ENCODE results near the gene TNFAIP8.
"Not testable (repeated sequence)": the region's sequence is repeated elsewhere in the genome, so short reads cannot be mapped to it uniquely, and the experiment has no call there.

The TNFAIP8 gene

GRCh38 chr5:119427060-119427459, 71.2 kb downstream of the TNFAIP8 start:
- WGBS (ENCODE audit: extremely low coverage, insufficient coverage, insufficient read length): no CpG with 5 or more reads among the region's 2 CpGs

GRCh38 chr5:119427596-119427995, 71.8 kb downstream of the TNFAIP8 start:
- H3K9me3 ChIP-seq (ENCODE audit: insufficient read depth, low read depth, low read length); H2AFZ ChIP-seq (ENCODE audit: insufficient read depth, low read length, poor library complexity); H3K4me3 ChIP-seq (ENCODE audit: low read depth, low read length); H3K79me2 ChIP-seq (ENCODE audit: control insufficient read depth, insufficient read depth, low read length, poor library complexity); H3K4ac ChIP-seq (ENCODE audit: low read depth, low read length); H2AK5ac ChIP-seq (ENCODE audit: low read length); H2BK12ac ChIP-seq (ENCODE audit: low read length); DNase-seq; H4K12ac ChIP-seq (ENCODE audit: low read depth, low read length); H3K36me3 ChIP-seq (ENCODE audit: control insufficient read depth in 1 of 2, insufficient read depth in 2 of 2, low read length in 2 of 2); H3K4me2 ChIP-seq (ENCODE audit: low read length); H2BK5ac ChIP-seq (ENCODE audit: low read depth, low read length, poor library complexity); H3K27me3 ChIP-seq (ENCODE audit: insufficient read depth, low read length); H3K9ac ChIP-seq (ENCODE audit: low read length); H3K14ac ChIP-seq (ENCODE audit: low read length); H3K27ac ChIP-seq (ENCODE audit: low read depth, low read length); H3K4me1 ChIP-seq (ENCODE audit: control insufficient read depth in 1 of 2, insufficient read depth in 2 of 2, low read length in 2 of 2); H3K79me1 ChIP-seq (ENCODE audit: low read length); H4K91ac ChIP-seq (ENCODE audit: low read depth, low read length); H3K23ac ChIP-seq (ENCODE audit: low read length); H4K8ac ChIP-seq (ENCODE audit: low read depth, low read length); H3K18ac ChIP-seq (ENCODE audit: low read length); H2BK120ac ChIP-seq (ENCODE audit: insufficient read depth, low read length, poor library complexity): not testable (repeated sequence)
- no CpG with 5 or more reads among the region's 4 CpGs for WGBS (ENCODE audit: extremely low coverage, insufficient coverage, insufficient read length)

More at GRCh38 chr5:119427060-119427459, 71.2 kb downstream of the TNFAIP8 start:
- H3K23ac ChIP-seq (ENCODE audit: low read length): no peak overlapping the region
- no peak overlapping the region for H3K4ac ChIP-seq (ENCODE audit: low read depth, low read length)
- no peaks in the 10 kb centered on the region for H3K79me2 ChIP-seq (ENCODE audit: control insufficient read depth, insufficient read depth, low read length, poor library complexity)
- H3K4me1 ChIP-seq (ENCODE audit: control insufficient read depth in 1 of 2, insufficient read depth in 2 of 2, low read length in 2 of 2): no peaks in the 10 kb centered on the region
- no peak overlapping the region for H3K27ac ChIP-seq (ENCODE audit: low read depth, low read length)
- H3K79me1 ChIP-seq (ENCODE audit: low read length): no peaks in the 10 kb centered on the region
- no peak overlapping the region for H2AFZ ChIP-seq (ENCODE audit: insufficient read depth, low read length, poor library complexity)
- no peak overlapping the region for H2BK5ac ChIP-seq (ENCODE audit: low read depth, low read length, poor library complexity)
- H3K4me3 ChIP-seq (ENCODE audit: low read depth, low read length): no peak overlapping the region
- H4K8ac ChIP-seq (ENCODE audit: low read depth, low read length): no peak overlapping the region
- H3K9ac ChIP-seq (ENCODE audit: low read length): no peak overlapping the region
- no peak overlapping the region for H2AK5ac ChIP-seq (ENCODE audit: low read length)
- DNase-seq: no peak
- H3K4me2 ChIP-seq (ENCODE audit: low read length): no peak overlapping the region
- no peaks in the 10 kb centered on the region for H3K9me3 ChIP-seq (ENCODE audit: insufficient read depth, low read depth, low read length)
- H3K18ac ChIP-seq (ENCODE audit: low read length): no peak overlapping the region
- no peak overlapping the region for H4K91ac ChIP-seq (ENCODE audit: low read depth, low read length)
- H3K14ac ChIP-seq (ENCODE audit: low read length): no peak overlapping the region
- H2BK12ac ChIP-seq (ENCODE audit: low read length): no peak overlapping the region
- H2BK120ac ChIP-seq (ENCODE audit: insufficient read depth, low read length, poor library complexity): no peak overlapping the region
- H3K36me3 ChIP-seq (ENCODE audit: control insufficient read depth in 1 of 2, insufficient read depth in 2 of 2, low read length in 2 of 2): no peaks in the 10 kb centered on the region
- H4K12ac ChIP-seq (ENCODE audit: low read depth, low read length): no peak overlapping the region
- H3K27me3 ChIP-seq (ENCODE audit: insufficient read depth, low read length): no peaks in the 10 kb centered on the region

- H2AK5ac ChIP-seq (ENCODE audit: low read length); H4K91ac ChIP-seq (ENCODE audit: low read depth, low read length); DNase-seq; H3K4ac ChIP-seq (ENCODE audit: low read depth, low read length); H3K36me3 ChIP-seq (ENCODE audit: control insufficient read depth in 1 of 2, insufficient read depth in 2 of 2, low read length in 2 of 2); H2AFZ ChIP-seq (ENCODE audit: insufficient read depth, low read length, poor library complexity); H2BK120ac ChIP-seq (ENCODE audit: insufficient read depth, low read length, poor library complexity); H2BK5ac ChIP-seq (ENCODE audit: low read depth, low read length, poor library complexity); H3K4me3 ChIP-seq (ENCODE audit: low read depth, low read length); H4K12ac ChIP-seq (ENCODE audit: low read depth, low read length); H4K8ac ChIP-seq (ENCODE audit: low read depth, low read length); H3K27me3 ChIP-seq (ENCODE audit: insufficient read depth, low read length); H3K9me3 ChIP-seq (ENCODE audit: insufficient read depth, low read depth, low read length); H3K18ac ChIP-seq (ENCODE audit: low read length); H3K4me2 ChIP-seq (ENCODE audit: low read length); H3K4me1 ChIP-seq (ENCODE audit: control insufficient read depth in 1 of 2, insufficient read depth in 2 of 2, low read length in 2 of 2); H3K27ac ChIP-seq (ENCODE audit: low read depth, low read length); H2BK12ac ChIP-seq (ENCODE audit: low read length); H3K23ac ChIP-seq (ENCODE audit: low read length); H3K14ac ChIP-seq (ENCODE audit: low read length); H3K79me1 ChIP-seq (ENCODE audit: low read length); H3K9ac ChIP-seq (ENCODE audit: low read length); H3K79me2 ChIP-seq (ENCODE audit: control insufficient read depth, insufficient read depth, low read length, poor library complexity): not testable (repeated sequence)
- WGBS (ENCODE audit: extremely low coverage, insufficient coverage, insufficient read length): no CpG with 5 or more reads among the region's 1 CpG
Measured at GRCh38 chr5:119428166-119428565, 72.3 kb downstream of the TNFAIP8 start.

GRCh38 chr5:119428574-119428973, 72.8 kb downstream of the TNFAIP8 start:
- H3K4me3 ChIP-seq (ENCODE audit: low read depth, low read length); H4K12ac ChIP-seq (ENCODE audit: low read depth, low read length); H3K79me1 ChIP-seq (ENCODE audit: low read length); H3K4me1 ChIP-seq (ENCODE audit: control insufficient read depth in 1 of 2, insufficient read depth in 2 of 2, low read length in 2 of 2); H3K36me3 ChIP-seq (ENCODE audit: control insufficient read depth in 1 of 2, insufficient read depth in 2 of 2, low read length in 2 of 2); H3K18ac ChIP-seq (ENCODE audit: low read length); H2BK120ac ChIP-seq (ENCODE audit: insufficient read depth, low read length, poor library complexity); H3K23ac ChIP-seq (ENCODE audit: low read length); H3K27ac ChIP-seq (ENCODE audit: low read depth, low read length); H4K91ac ChIP-seq (ENCODE audit: low read depth, low read length); H2BK12ac ChIP-seq (ENCODE audit: low read length); H3K4ac ChIP-seq (ENCODE audit: low read depth, low read length); H2AK5ac ChIP-seq (ENCODE audit: low read length); H2AFZ ChIP-seq (ENCODE audit: insufficient read depth, low read length, poor library complexity); DNase-seq; H3K4me2 ChIP-seq (ENCODE audit: low read length); H3K14ac ChIP-seq (ENCODE audit: low read length); H4K8ac ChIP-seq (ENCODE audit: low read depth, low read length); H3K9ac ChIP-seq (ENCODE audit: low read length); H2BK5ac ChIP-seq (ENCODE audit: low read depth, low read length, poor library complexity); H3K79me2 ChIP-seq (ENCODE audit: control insufficient read depth, insufficient read depth, low read length, poor library complexity); H3K9me3 ChIP-seq (ENCODE audit: insufficient read depth, low read depth, low read length); H3K27me3 ChIP-seq (ENCODE audit: insufficient read depth, low read length): not testable (repeated sequence)
- no CpG with 5 or more reads among the region's 3 CpGs for WGBS (ENCODE audit: extremely low coverage, insufficient coverage, insufficient read length)
